MM.1S (cell line): ENCODE measurements around the gene MACROD2.

Source experiments
- DNase-seq: peaks from one replicate; pipeline ENCODE4 v3.0.0-alpha.2; 2015
- H2AFZ ChIP-seq: fragments of 300-600 bp; sonication (generic); 2 replicates; pipeline ENCODE4 v1.6.0; 2016; ENCODE audit warnings: antibody characterized with exemption, low read length
- H3F3A ChIP-seq: fragments of 300-600 bp; sonication (generic); 2 replicates; pipeline ENCODE4 v1.6.1; 2016; ENCODE audit warnings: mild to moderate bottlenecking, antibody characterized with exemption, low read length, moderate library complexity, mixed read lengths; ENCODE audit not compliant: insufficient read depth
- H3K27ac ChIP-seq: fragments of 300-600 bp; sonication (generic); 2 replicates; pipeline ENCODE4 v1.5.1; 2016; ENCODE audit warnings: mild to moderate bottlenecking, low read length
- H3K27me3 ChIP-seq: fragments of 300-600 bp; sonication (generic); replicated peaks from 2 replicates; pipeline ENCODE4 v1.6.0; 2016; ENCODE audit warnings: low read length; ENCODE audit not compliant: insufficient read depth
- H3K36me3 ChIP-seq: fragments of 300-600 bp; sonication (generic); replicated peaks from 2 replicates; pipeline ENCODE4 v1.6.1; 2016; ENCODE audit warnings: mild to moderate bottlenecking, low read length, mixed read lengths; ENCODE audit not compliant: insufficient read depth
- H3K4me1 ChIP-seq: fragments of 300-600 bp; sonication (generic); 2 replicates; pipeline ENCODE4 v1.6.1; 2016; ENCODE audit warnings: low read length, mixed read lengths
- H3K4me2 ChIP-seq: fragments of 300-600 bp; sonication (generic); 2 replicates; pipeline ENCODE4 v1.6.0; 2016; ENCODE audit warnings: low read depth, low read length
- H3K4me3 ChIP-seq: fragments of 300-600 bp; sonication (generic); 2 replicates; pipeline ENCODE4 v1.5.1; 2016; ENCODE audit warnings: low read length, mixed read lengths
- H3K79me2 ChIP-seq: fragments of 300-600 bp; sonication (generic); 2 replicates; pipeline ENCODE4 v1.6.1; 2016; ENCODE audit warnings: mixed run types, low read length, mixed read lengths
- H3K9ac ChIP-seq: fragments of 300-600 bp; sonication (generic); 2 replicates; pipeline ENCODE4 v1.6.1; 2016; ENCODE audit warnings: low read length, mixed read lengths
- H3K9me2 ChIP-seq: fragments of 300-600 bp; sonication (generic); replicated peaks from 2 replicates; pipeline ENCODE4 v1.6.1; 2016; ENCODE audit warnings: mild to moderate bottlenecking, low read length, mixed read lengths; ENCODE audit not compliant: insufficient read depth
- H3K9me3 ChIP-seq: fragments of 300-600 bp; sonication (generic); replicated peaks from 2 replicates; pipeline ENCODE4 v1.6.1; 2016; ENCODE audit warnings: mild to moderate bottlenecking, low read length, mixed read lengths; ENCODE audit not compliant: insufficient read depth
- H4K20me1 ChIP-seq: fragments of 300-600 bp; sonication (generic); 2 replicates; pipeline ENCODE4 v1.6.1; 2016; ENCODE audit warnings: mild to moderate bottlenecking, low read length, moderate library complexity, mixed read lengths; ENCODE audit not compliant: insufficient read depth
- CTCF ChIP-seq: fragments of 300-600 bp; sonication (generic); IDR thresholded peaks from 2 replicates; pipeline ENCODE4 v1.5.1; 2016; ENCODE audit warnings: antibody characterized with exemption, low read length, mixed read lengths
- EZH2 ChIP-seq: fragments of 300-600 bp; sonication (generic); optimal IDR thresholded peaks from 2 replicates; pipeline ENCODE3; 2017; ENCODE audit warnings: low read depth, mild to moderate bottlenecking, antibody characterized with exemption, low read length, mixed read lengths
- EZH2phosphoT487 ChIP-seq: fragments of 300-600 bp; sonication (generic); IDR thresholded peaks from 2 replicates; pipeline ENCODE4 v1.6.1; 2018; ENCODE audit warnings: antibody characterized with exemption, low read length

The MACROD2 gene

GRCh38 chr20:15942130-15942529 is 1946.8 kb downstream of the MACROD2 start:
- no peak overlapping the region for H3K4me2 ChIP-seq
- 0 out of 2 replicates have a peak, but pooled peaks cover 3% of the 10 kb centered on the region for H3K4me1 ChIP-seq
- H3K36me3 ChIP-seq, result no peaks in the 10 kb centered on the region
- H3F3A ChIP-seq, result no peaks in the 10 kb centered on the region
- no peaks in the 10 kb centered on the region for H3K79me2 ChIP-seq
- TF ChIP-seq EZH2phosphoT487 (no peak), EZH2 (no peak), CTCF (no peak)
- no peak for DNase-seq
- no peak overlapping the region for H3K27ac ChIP-seq
- H4K20me1 ChIP-seq, result no peaks in the 10 kb centered on the region
- H2AFZ ChIP-seq, result no peak overlapping the region
- no peak overlapping the region for H3K9ac ChIP-seq
- no peaks in the 10 kb centered on the region for H3K9me3 ChIP-seq
- H3K9me2 ChIP-seq, result 0 out of 2 replicates have a peak, but pooled peaks cover 3% of the 10 kb centered on the region
- H3K4me3 ChIP-seq, result no peak overlapping the region
- H3K27me3 ChIP-seq, result no peaks in the 10 kb centered on the region

- 0 out of 2 replicates have a peak, but pooled peaks cover 3% of the 10 kb centered on the region for H3K9me2 ChIP-seq
- no peaks in the 10 kb centered on the region for H3K36me3 ChIP-seq
- no peaks in the 10 kb centered on the region for H4K20me1 ChIP-seq
- H3F3A ChIP-seq, result no peaks in the 10 kb centered on the region
- DNase-seq, result no peak
- H3K9ac ChIP-seq, result no peak overlapping the region
- no peaks in the 10 kb centered on the region for H3K9me3 ChIP-seq
- no peak overlapping the region for H2AFZ ChIP-seq
- no peak for TF ChIP-seq CTCF
- TF ChIP-seq EZH2phosphoT487, result no peak
- TF ChIP-seq EZH2, result no peak
- H3K27ac ChIP-seq, result no peak overlapping the region
- H3K4me3 ChIP-seq, result no peak overlapping the region
- H3K4me1 ChIP-seq, result no peaks in the 10 kb centered on the region
- H3K4me2 ChIP-seq, result no peak overlapping the region
- no peaks in the 10 kb centered on the region for H3K27me3 ChIP-seq
- H3K79me2 ChIP-seq, result no peaks in the 10 kb centered on the region
These were observed 1950.0 kb downstream of the MACROD2 start for GRCh38 chr20:15945289-15945688.

- no peaks in the 10 kb centered on the region for H3K79me2 ChIP-seq
- no peaks in the 10 kb centered on the region for H4K20me1 ChIP-seq
- no peaks in the 10 kb centered on the region for H3F3A ChIP-seq
- H3K4me3 ChIP-seq, result no peak overlapping the region
- H3K9me3 ChIP-seq, result no peaks in the 10 kb centered on the region
- H3K9me2 ChIP-seq, result 0 out of 2 replicates have a peak, but pooled peaks cover 3% of the 10 kb centered on the region
- H3K27ac ChIP-seq, result no peak overlapping the region
- no peak overlapping the region for H3K4me2 ChIP-seq
- no peaks in the 10 kb centered on the region for H3K36me3 ChIP-seq
- H3K27me3 ChIP-seq, result no peaks in the 10 kb centered on the region
- no peak overlapping the region for H2AFZ ChIP-seq
- TF ChIP-seq EZH2 (no peak), CTCF (no peak), EZH2phosphoT487 (no peak)
- no peaks in the 10 kb centered on the region for H3K4me1 ChIP-seq
- no peak overlapping the region for H3K9ac ChIP-seq
- no peak for DNase-seq
These were observed 1954.1 kb downstream of the MACROD2 start for GRCh38 chr20:15949391-15949790.
